ENCODE results near the gene VMA21. TPM values are rescaled to one million over a fixed set of nuclear protein-coding genes. Genes with fewer than 3 reads are reported as not detected.

Gene VMA21, protein sequence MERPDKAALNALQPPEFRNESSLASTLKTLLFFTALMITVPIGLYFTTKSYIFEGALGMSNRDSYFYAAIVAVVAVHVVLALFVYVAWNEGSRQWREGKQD
- total RNA-seq (2014; rRNA removed; shearing (Covaris generic)) = 140 and 142 TPM in 2 replicates

GRCh38 chrX:151396825-151397740 lies at the start of gene VMA21:
Gene VMA21 (plus strand): TSS chrX:151397206. CDS start chrX:151397309, 103 bp downstream.
- peak; percentile 66 for DNase-seq (ENCODE audit: low spot score)

- no peak for DNase-seq (ENCODE audit: low spot score)
Observed at GRCh38 chrX:151359341-151359740, 37.7 kb upstream of the VMA21 start.

GRCh38 chrX:151359931-151360871 lies 36.8 kb upstream of the VMA21 start:
- DNase-seq (ENCODE audit: low spot score) = no peak

- DNase-seq (ENCODE audit: low spot score) = no peak
Observed at GRCh38 chrX:151363316-151363715, 33.7 kb upstream of the VMA21 start.

DNA sequence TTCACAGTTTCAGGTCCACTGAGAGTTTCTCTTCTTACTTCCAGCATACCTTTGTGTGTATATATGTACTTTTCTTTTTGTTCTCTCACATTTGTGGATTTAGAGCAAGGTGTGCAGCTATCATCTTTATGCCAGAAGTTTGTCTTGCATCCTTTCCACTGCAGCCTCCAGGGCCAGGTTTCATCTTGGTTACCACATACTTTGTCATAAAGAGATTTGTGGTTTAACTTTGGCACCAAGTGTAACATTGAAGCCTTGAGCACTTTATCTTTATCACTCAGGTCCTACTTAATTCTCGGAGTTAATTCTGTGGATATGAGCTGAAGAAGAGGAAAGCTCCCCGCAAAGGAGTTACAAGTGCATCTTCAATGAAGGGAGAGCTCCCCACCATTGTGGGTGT lies 31.4 kb upstream of the VMA21 start:
- DNase-seq (ENCODE audit: low spot score) = no peak

- no peak for DNase-seq (ENCODE audit: low spot score)
Observed at GRCh38 chrX:151370906-151371305, 26.1 kb upstream of the VMA21 start.

DNA sequence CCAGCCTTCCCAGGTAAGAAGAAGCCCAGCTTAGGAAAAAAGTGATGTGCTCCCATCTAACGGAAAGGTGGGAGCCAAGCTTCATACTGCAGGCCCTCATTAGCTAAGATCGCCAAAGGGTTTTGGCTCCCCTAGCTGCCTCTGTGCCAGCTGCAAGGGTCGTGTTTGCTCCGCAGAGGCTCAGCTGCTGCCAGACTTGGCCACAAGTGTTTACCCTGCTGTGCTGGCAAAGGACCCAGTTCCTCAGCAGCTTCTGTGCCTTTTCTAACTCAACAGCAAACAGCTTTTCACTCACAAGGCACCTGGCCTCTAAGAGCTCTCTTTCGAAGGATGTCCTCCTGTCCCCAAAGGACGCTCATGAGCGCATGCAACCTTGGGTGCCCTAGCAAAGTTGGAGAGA lies 12.2 kb upstream of the VMA21 start:
- DNase-seq (ENCODE audit: low spot score) = no peak

- no peak for DNase-seq (ENCODE audit: low spot score)
Observed at GRCh38 chrX:151386838-151387459, 10.1 kb upstream of the VMA21 start.

GRCh38 chrX:151391722-151392121 lies 5.3 kb upstream of the VMA21 start:
- DNase-seq (ENCODE audit: low spot score) = no peak

GRCh38 chrX:151393514-151393913 lies 3.5 kb upstream of the VMA21 start:
- no peak for DNase-seq (ENCODE audit: low spot score)

GRCh38 chrX:151396042-151396824 lies 773 bp upstream of the VMA21 start:
- peak; percentile 23 for DNase-seq (ENCODE audit: low spot score)

- peak; percentile 22 for DNase-seq (ENCODE audit: low spot score)
Observed at GRCh38 chrX:151397741-151398070, 700 bp downstream of the VMA21 start.

GRCh38 chrX:151398346-151398745 lies 1.3 kb downstream of the VMA21 start:
- no peak for DNase-seq (ENCODE audit: low spot score)

DNA sequence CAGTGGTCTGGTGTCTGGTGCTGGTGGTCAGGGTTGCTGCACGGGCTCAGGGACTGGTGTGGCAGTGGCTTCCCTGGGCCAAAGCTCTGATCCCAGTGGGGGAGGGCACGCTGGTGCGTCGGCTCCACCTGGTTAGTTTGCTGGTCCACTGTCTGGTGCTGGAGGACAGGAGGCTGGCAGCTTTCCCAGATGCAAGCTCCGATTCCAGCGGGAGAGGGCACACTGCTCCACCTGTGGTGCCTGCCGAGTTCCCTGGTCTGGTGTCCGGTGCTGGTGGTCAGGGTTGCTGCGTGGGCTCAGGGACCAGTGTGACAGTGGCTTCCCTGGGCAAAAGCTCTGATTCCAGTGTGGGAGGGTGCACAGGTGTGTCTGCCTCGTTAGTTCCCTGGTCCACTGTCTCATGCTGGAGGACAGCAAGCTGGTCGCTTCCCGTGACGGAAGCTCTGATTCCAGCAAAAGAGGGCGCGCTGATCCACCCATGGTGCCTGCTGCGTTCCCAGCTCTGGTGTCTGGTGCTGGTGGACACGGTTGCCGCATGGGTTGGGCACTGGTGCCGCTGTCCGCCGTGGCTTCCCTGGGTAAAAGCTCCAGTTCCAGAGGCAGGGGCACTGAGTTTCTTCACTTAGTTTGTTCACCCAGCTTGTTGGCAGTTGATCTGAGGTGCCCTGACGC lies 5.8 kb downstream of the VMA21 start:
- no peak for DNase-seq (ENCODE audit: low spot score)

GRCh38 chrX:151416579-151416978 lies 19.6 kb downstream of the VMA21 start:
- DNase-seq (ENCODE audit: low spot score) = peak; percentile 13

- DNase-seq (ENCODE audit: low spot score) = no peak
Observed at GRCh38 chrX:151419782-151420181, 22.8 kb downstream of the VMA21 start.

- DNase-seq (ENCODE audit: low spot score) = no peak
Observed at GRCh38 chrX:151424505-151424904, 27.5 kb downstream of the VMA21 start.

- no peak for DNase-seq (ENCODE audit: low spot score)
Observed at GRCh38 chrX:151448509-151448908, 51.5 kb downstream of the VMA21 start.

DNA sequence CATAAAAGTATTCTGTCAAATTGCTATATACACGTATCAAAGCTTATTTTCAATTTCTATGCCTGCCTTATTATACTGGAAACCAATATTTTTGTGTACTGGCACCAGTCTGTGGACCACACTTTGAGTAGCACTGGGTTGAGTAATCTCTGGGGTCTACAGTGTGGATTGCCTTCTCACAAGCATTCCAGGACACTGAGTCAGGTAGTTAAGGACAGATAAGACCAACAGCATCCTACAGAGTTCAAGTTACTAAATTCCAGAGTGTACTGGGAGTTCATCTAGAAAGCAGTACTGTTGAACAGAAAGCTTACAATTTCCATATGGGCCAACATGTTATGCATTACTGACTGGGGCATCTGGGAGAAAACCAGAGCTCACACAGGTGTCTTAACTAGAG lies 61.8 kb downstream of the VMA21 start:
- DNase-seq (ENCODE audit: low spot score) = peak; percentile 36
